PC-3 (cell line): ENCODE measurements around the gene QRFPR.

ENCODE experiments used
- EZH2 ChIP-seq: fragments of 300-600 bp; sonication (generic); IDR thresholded peaks from one replicate; pipeline ENCODE4 v1.6.1; 2017; ENCODE audit warnings: antibody characterized with exemption, mild to moderate bottlenecking, low read length; ENCODE audit not compliant: unreplicated experiment
- EZH2phosphoT487 ChIP-seq: fragments of 300-600 bp; sonication (generic); IDR thresholded peaks from 2 replicates; pipeline ENCODE4 v1.6.1; 2018; ENCODE audit warnings: mild to moderate bottlenecking, antibody characterized with exemption, low read length, borderline replicate concordance
- TF ChIP-seq, protein P1 (sequence below): fragments of 300-600 bp; sonication (generic); conservative IDR thresholded peaks from 2 replicates; pipeline ENCODE4 v1.5.1; 2017; ENCODE audit warnings: antibody characterized with exemption, low read depth, mild to moderate bottlenecking, low read length

DNA sequence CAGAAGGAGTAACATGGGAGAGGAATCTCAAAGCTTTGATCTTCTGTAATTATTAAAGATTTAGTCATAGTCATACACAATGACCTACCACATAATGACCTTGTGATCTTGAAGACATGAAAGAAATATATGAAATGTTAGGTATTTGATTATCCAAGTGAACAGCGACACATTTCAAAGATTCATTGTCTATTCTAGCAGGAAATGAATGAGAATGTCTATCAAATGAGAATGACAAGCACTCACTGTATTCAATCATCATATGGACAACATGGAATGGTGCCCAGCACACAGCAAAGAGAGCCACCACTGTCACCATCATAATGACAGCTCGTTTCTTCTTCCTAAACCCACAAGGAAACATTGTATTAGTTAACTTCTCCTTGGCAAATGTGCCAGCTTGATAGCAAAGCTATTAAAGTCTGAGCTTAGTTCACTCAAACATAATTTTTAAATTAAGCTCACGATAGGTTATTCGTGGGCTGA, 50.6 kb downstream of the QRFPR start:
- TF ChIP-seq, protein P1, sequence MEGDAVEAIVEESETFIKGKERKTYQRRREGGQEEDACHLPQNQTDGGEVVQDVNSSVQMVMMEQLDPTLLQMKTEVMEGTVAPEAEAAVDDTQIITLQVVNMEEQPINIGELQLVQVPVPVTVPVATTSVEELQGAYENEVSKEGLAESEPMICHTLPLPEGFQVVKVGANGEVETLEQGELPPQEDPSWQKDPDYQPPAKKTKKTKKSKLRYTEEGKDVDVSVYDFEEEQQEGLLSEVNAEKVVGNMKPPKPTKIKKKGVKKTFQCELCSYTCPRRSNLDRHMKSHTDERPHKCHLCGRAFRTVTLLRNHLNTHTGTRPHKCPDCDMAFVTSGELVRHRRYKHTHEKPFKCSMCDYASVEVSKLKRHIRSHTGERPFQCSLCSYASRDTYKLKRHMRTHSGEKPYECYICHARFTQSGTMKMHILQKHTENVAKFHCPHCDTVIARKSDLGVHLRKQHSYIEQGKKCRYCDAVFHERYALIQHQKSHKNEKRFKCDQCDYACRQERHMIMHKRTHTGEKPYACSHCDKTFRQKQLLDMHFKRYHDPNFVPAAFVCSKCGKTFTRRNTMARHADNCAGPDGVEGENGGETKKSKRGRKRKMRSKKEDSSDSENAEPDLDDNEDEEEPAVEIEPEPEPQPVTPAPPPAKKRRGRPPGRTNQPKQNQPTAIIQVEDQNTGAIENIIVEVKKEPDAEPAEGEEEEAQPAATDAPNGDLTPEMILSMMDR, result no peak
- no peak for TF ChIP-seq EZH2
- no peak for TF ChIP-seq EZH2phosphoT487
